Measurements from ENCODE around the gene RBM23. TPM values are rescaled to one million over a fixed set of nuclear protein-coding genes. Genes with fewer than 3 reads are reported as not detected.
"Not testable (repeated sequence)": the region's sequence is repeated elsewhere in the genome, so short reads cannot be mapped to it uniquely, and the experiment has no call there.

Gene RBM23
- polyA plus RNA-seq = 36.9 to 73.8 TPM (median 50.8 TPM) in 3 replicates
- polyA plus RNA-seq (2011; ENCODE audit: low read depth) = 41.7 TPM
- 43.9 and 47.7 TPM in 2 replicates for polyA plus RNA-seq (2011; cell fraction: cytosol; rRNA removed)
- polyA plus RNA-seq (2011; cell fraction: nucleus; rRNA removed) = 58.7 and 68.4 TPM in 2 replicates
- 28.6 and 43.5 TPM in 2 replicates for polyA plus RNA-seq (2012; ENCODE audit: low replicate concordance)
- polyA minus RNA-seq = 31.6 to 63.5 TPM (median 46.4 TPM) in 3 replicates
- polyA minus RNA-seq (2011; cell fraction: cytosol; rRNA and poly(A)+ RNA removed) = 35.3 TPM
- polyA minus RNA-seq (2011; cell fraction: nucleus; rRNA and poly(A)+ RNA removed) = 26.8 and 36.9 TPM in 2 replicates

- peaks cover 21 to 30% of the 10 kb centered on the region in 2 experiments for H3K36me3 ChIP-seq (ENCODE audit: control insufficient read depth in 2 of 2, extremely low read depth in 1 of 2, insufficient read depth in 2 of 2, low read length in 2 of 2)
- peaks cover 27% of the 10 kb centered on the region for H3K79me2 ChIP-seq (ENCODE audit: control insufficient read depth, insufficient read depth, low read length)
- H3K4me1 ChIP-seq (ENCODE audit: control insufficient read depth, extremely low read depth, insufficient read depth, low read length) = peaks cover 39% of the 10 kb centered on the region
- H3K27ac ChIP-seq (ENCODE audit: control insufficient read depth, insufficient read depth, low read length) = peak within 1 kb of the TSS; percentile 92
- FAIRE-seq (peak; percentile 84), DNase-seq (ENCODE audit: low read depth, low spot score) (peak; percentile 100)
- H3K9me1 ChIP-seq (ENCODE audit: control insufficient read depth, extremely low read depth, insufficient read depth, low read length) = peaks cover 2% of the 10 kb centered on the region
- H3K4me2 ChIP-seq (ENCODE audit: control insufficient read depth, extremely low read depth, insufficient read depth, low read depth, low read length) = peak within 1 kb of the TSS; percentile 91
- TF ChIP-seq CTCF (optimal IDR thresholded peaks at IDR 0.05 in 1 of 3, IDR thresholded peaks at IDR 0.05 in 1 of 3, conservative IDR thresholded peaks at IDR 0.05 in 1 of 3; ENCODE audit: extremely low read depth in 1 of 3, insufficient read depth in 2 of 3, low read length in 3 of 3) (no peak), EZH2 (IDR thresholded peaks at IDR 0.05; ENCODE audit: low read length) (no peak)
- no peaks in the 10 kb centered on the region for H3K27me3 ChIP-seq (ENCODE audit: control insufficient read depth, extremely low read depth, insufficient read depth, low read length)
- dilution Hi-C loops (cut with MboI; ENCODE audit: extremely low pct_ligation_motif_present, low sequenced_read_pairs) = no loop called here
- peak within 1 kb of the TSS; percentile 54 for H2AFZ ChIP-seq (ENCODE audit: control insufficient read depth, low read length)
- peak within 1 kb of the TSS; percentile 97 for H3K9ac ChIP-seq (ENCODE audit: control insufficient read depth, extremely low read depth, insufficient read depth, low read length)
- H3K4me3 ChIP-seq (ENCODE audit: control insufficient read depth in 2 of 3, extremely low read depth in 1 of 3, insufficient read depth in 2 of 3, low read depth in 1 of 3, low read length in 3 of 3) = peak within 1 kb of the TSS; percentile 56 to 99 (median 98)
- H3K9me3 ChIP-seq (ENCODE audit: control insufficient read depth, low read depth, low read length) = no peaks in the 10 kb centered on the region
- H4K20me1 ChIP-seq (ENCODE audit: control insufficient read depth, extremely low read depth, insufficient read depth, low read length) = no peaks in the 10 kb centered on the region
These were observed at the start of gene RBM23 for GRCh38 chr14:22918804-22919600. TSS of gene RBM23 (minus strand) at chr14:22919149.

- Histone ChIP-seq H3K4me2 (ENCODE audit: control insufficient read depth, extremely low read depth, insufficient read depth, low read depth, low read length) (no peak overlapping the region), H3K79me2 (ENCODE audit: control insufficient read depth, insufficient read depth, low read length) (no peaks in the 10 kb centered on the region), H3K27ac (ENCODE audit: control insufficient read depth, insufficient read depth, low read length) (no peak overlapping the region), H3K9me1 (ENCODE audit: control insufficient read depth, extremely low read depth, insufficient read depth, low read length) (no peaks in the 10 kb centered on the region), H4K20me1 (ENCODE audit: control insufficient read depth, extremely low read depth, insufficient read depth, low read length) (no peaks in the 10 kb centered on the region), H3K4me1 (ENCODE audit: control insufficient read depth, extremely low read depth, insufficient read depth, low read length) (no peaks in the 10 kb centered on the region), H3K9me3 (ENCODE audit: control insufficient read depth, low read depth, low read length) (no peaks in the 10 kb centered on the region), H3K4me3 (ENCODE audit: control insufficient read depth in 2 of 3, extremely low read depth in 1 of 3, insufficient read depth in 2 of 3, low read depth in 1 of 3, low read length in 3 of 3) (no peak overlapping the region), H3K27me3 (ENCODE audit: control insufficient read depth, extremely low read depth, insufficient read depth, low read length) (no peaks in the 10 kb centered on the region), H3K9ac (ENCODE audit: control insufficient read depth, extremely low read depth, insufficient read depth, low read length) (no peak overlapping the region), H2AFZ (ENCODE audit: control insufficient read depth, low read length) (no peak overlapping the region), H3K36me3 (ENCODE audit: control insufficient read depth in 2 of 2, extremely low read depth in 1 of 2, insufficient read depth in 2 of 2, low read length in 2 of 2) (peaks cover 9 to 11% of the 10 kb centered on the region in 2 experiments)
- TF ChIP-seq CTCF (optimal IDR thresholded peaks at IDR 0.05 in 1 of 3, IDR thresholded peaks at IDR 0.05 in 1 of 3, conservative IDR thresholded peaks at IDR 0.05 in 1 of 3; ENCODE audit: extremely low read depth in 1 of 3, insufficient read depth in 2 of 3, low read length in 3 of 3) (no peak), EZH2 (IDR thresholded peaks at IDR 0.05; ENCODE audit: low read length) (no peak)
- DNase-seq (ENCODE audit: low read depth, low spot score) = no peak
- no peak for FAIRE-seq
- dilution Hi-C loops (cut with MboI; ENCODE audit: extremely low pct_ligation_motif_present, low sequenced_read_pairs) = no loop called here
These were observed 47.9 kb upstream of the RBM23 start for GRCh38 chr14:22966783-22967269.

GRCh38 chr14:22965916-22966782 lies 47.2 kb upstream of the RBM23 start:
- H3K9me3 ChIP-seq (ENCODE audit: control insufficient read depth, low read depth, low read length); H4K20me1 ChIP-seq (ENCODE audit: control insufficient read depth, extremely low read depth, insufficient read depth, low read length); H3K27me3 ChIP-seq (ENCODE audit: control insufficient read depth, extremely low read depth, insufficient read depth, low read length); H3K4me1 ChIP-seq (ENCODE audit: control insufficient read depth, extremely low read depth, insufficient read depth, low read length); H3K4me2 ChIP-seq (ENCODE audit: control insufficient read depth, extremely low read depth, insufficient read depth, low read depth, low read length); H3K4me3 ChIP-seq (ENCODE audit: control insufficient read depth in 2 of 3, extremely low read depth in 1 of 3, insufficient read depth in 2 of 3, low read depth in 1 of 3, low read length in 3 of 3); H3K9me1 ChIP-seq (ENCODE audit: control insufficient read depth, extremely low read depth, insufficient read depth, low read length); H2AFZ ChIP-seq (ENCODE audit: control insufficient read depth, low read length); H3K79me2 ChIP-seq (ENCODE audit: control insufficient read depth, insufficient read depth, low read length); dilution Hi-C loops (cut with MboI; ENCODE audit: extremely low pct_ligation_motif_present, low sequenced_read_pairs); H3K27ac ChIP-seq (ENCODE audit: control insufficient read depth, insufficient read depth, low read length); H3K36me3 ChIP-seq (ENCODE audit: control insufficient read depth in 2 of 2, extremely low read depth in 1 of 2, insufficient read depth in 2 of 2, low read length in 2 of 2); H3K9ac ChIP-seq (ENCODE audit: control insufficient read depth, extremely low read depth, insufficient read depth, low read length); FAIRE-seq; DNase-seq (ENCODE audit: low read depth, low spot score): not testable (repeated sequence)
